Measurements from ENCODE around the gene CSF2RB.

DNA sequence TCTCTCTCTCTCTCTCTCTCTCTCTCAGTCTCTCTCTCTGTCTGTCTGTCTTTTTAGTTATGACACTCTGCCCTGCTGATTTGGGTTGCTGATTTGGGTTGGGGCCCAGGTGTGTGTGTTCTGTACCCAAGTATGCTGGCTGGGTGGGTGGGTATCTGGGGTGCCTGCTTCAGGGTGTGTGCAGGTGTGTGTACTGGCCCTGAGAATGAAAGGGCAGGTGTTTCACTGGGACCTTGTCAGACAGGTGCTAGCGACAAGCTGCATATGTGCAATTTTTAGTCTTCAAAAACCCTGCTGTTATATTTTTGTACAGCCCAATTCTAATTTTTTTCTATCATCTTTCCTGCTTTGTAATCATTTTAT is 943 bp downstream of the CSF2RB start:
- TF ChIP-seq YY1 (IDR thresholded peaks at IDR 0.05; ENCODE audit: low read depth) = no peak
- TF ChIP-seq, protein P1, sequence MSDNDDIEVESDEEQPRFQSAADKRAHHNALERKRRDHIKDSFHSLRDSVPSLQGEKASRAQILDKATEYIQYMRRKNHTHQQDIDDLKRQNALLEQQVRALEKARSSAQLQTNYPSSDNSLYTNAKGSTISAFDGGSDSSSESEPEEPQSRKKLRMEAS (IDR thresholded peaks at IDR 0.05) = no peak
- no peak for TF ChIP-seq TAF1 (IDR thresholded peaks at IDR 0.05; ENCODE audit: low read depth)
- TF ChIP-seq USF1 (IDR thresholded peaks at IDR 0.05) = no peak
- no peak for TF ChIP-seq REST (IDR thresholded peaks at IDR 0.05; ENCODE audit: low read depth)
- no peak for TF ChIP-seq TEAD4 (IDR thresholded peaks at IDR 0.05)
- TF ChIP-seq NFIC (IDR thresholded peaks at IDR 0.05) = no peak
- TF ChIP-seq FOXM1 (IDR thresholded peaks at IDR 0.05; ENCODE audit: borderline replicate concordance, low read depth) = no peak
- TF ChIP-seq EGR1 (IDR thresholded peaks at IDR 0.05) = no peak
